SK-N-DZ (cell line): ENCODE measurements around the gene PCBP3. TPM values are rescaled to one million over a fixed set of nuclear protein-coding genes. Genes with fewer than 3 reads are reported as not detected.
"Not testable (repeated sequence)": the region's sequence is repeated elsewhere in the genome, so short reads cannot be mapped to it uniquely, and the experiment has no call there.

Experiments used
- DNase-seq: peaks from one replicate; pipeline ENCODE4 v3.0.0-alpha.2; 2015; ENCODE audit warnings: low spot score
- polyA plus RNA-seq, 2 experiments: library from polyadenylated mRNA; depleted of rRNA; stranded (reverse); fragments of >200 nt; gene quantifications; 2 replicates each; pipeline ENCODE4 v1.2.3, GENCODE V29; 2014

PCBP3 gene
- 9.5 and 10.4 TPM in 2 replicates for polyA plus RNA-seq (2014; cell fraction: cytosol; rRNA removed)
- polyA plus RNA-seq (2014; cell fraction: nucleus; rRNA removed): 10.2 and 11.6 TPM in 2 replicates

DNA sequence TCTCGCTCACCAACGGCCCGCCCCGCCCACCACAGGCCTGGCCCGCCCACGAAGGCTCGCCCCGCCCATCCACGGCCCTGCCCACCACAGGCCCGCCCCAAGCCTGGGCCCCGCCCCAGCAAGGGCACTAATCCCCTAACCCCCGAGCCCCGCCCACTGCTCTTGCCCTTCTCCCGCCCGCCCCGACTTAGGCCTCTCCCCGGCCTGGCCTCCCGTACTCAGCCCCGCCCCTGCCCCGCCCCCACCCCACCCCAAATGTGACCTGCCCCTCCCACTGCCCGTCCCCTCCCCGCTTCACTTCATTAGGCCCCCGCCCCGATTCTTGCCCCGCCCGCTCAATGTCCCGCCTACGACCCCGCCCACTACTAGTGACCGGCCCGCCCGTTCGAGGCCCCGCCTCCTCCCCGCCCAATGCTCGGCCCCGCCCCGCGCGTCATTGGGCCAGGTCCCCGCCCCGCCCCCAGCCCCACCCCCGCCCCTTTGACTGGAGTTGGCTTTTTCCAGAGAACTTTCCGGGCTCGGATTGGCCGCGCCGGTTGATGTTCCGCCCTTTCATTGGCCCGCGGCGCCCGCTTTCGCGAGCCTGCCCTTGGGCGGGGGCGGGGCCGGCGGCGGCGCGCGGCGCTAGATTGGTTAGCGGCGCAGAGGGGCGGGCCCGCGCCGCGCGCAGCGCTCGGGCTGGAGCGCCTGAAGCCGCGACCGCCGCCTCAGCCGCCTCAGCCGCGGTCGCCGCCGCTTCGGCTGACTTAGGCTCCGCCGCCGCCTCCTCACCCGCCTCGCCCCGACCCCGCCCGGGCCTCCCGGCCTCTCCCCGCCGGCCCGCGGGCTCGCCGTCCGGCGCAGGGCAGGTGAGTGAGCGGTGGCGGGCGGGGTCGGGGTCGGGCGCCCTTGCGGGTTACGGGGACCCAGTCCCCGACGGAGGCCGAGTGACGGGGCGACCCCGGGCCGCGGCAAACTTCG lies at the start of gene PCBP3:
TSS of gene PCBP3 (plus strand) at position 705 of the 960 bp plus-strand sequence. CDS start 206,361 bp downstream, outside the sequence.
- peak; percentile 86 for DNase-seq

- no peak for DNase-seq
These were observed 48.6 kb upstream of the PCBP3 start for GRCh38 chr21:45594721-45595489.

- no peak for DNase-seq
These were observed 47.8 kb upstream of the PCBP3 start for GRCh38 chr21:45595574-45596295.

- peak; percentile 73 for DNase-seq
These were observed 46.7 kb upstream of the PCBP3 start for GRCh38 chr21:45596704-45597318.

DNA sequence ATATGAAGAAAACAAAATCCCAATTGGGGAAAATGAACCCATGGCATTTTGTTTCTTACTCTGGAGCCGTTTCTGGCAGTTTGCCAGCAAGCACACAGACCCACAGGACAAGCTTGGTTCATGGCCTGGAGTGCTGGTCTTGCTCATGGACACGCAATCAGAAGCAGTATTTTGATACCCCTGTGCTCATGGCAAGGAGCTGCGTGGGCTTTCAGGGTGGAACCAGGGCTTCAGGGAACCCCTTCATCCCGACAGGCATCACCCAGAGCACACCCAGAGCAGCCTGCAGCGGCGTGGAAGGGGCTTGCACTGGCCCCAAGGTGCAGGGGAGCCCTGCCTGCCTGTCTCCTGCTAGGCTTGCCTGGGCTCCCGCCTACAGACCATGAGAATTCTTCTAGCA lies 45.4 kb upstream of the PCBP3 start:
- no peak for DNase-seq

GRCh38 chr21:45598666-45599065 lies 44.9 kb upstream of the PCBP3 start:
- DNase-seq: no peak

DNA sequence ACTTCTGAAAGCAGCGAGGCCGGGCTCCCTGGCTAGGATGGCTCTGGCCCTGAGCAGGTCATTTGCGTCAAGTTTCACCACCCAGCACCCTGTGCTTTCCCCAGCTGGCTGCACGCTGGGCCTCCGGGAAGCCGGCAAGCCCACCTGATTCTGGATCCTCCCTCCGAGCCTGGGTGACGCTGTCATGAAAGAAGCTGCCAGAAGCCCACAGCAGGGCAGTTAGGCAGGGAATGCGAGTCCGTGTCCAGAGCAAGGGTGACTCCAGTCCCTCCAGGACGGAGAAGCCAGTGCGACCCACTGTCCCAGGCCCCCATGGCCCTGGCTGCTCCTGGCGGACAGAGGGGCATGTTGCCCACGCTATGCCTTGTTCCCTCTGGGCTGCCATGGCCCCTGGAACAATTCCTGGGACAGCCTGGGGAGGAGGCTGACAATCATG lies 44.4 kb upstream of the PCBP3 start:
- DNase-seq: no peak

DNA sequence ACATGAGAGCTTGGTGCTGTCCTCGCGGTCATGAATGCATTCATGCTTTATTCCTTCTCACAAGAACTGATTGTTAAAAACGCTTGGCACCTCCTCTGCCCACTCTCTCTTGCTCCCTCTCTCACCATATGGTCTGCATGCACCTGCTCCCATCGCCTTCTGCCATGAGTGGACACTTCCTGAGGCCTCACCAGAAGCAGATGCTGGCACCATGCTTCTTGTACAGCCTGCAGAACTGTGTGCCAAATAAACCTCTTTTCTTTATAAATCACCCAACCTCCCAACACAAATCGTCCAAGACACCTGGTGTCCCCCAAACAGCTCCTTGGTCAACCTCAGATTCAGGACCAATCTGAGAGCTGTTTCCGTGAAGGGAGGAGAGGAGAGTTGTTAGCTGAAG lies 43.3 kb upstream of the PCBP3 start:
- no peak for DNase-seq

GRCh38 chr21:45601551-45601950 lies 42.0 kb upstream of the PCBP3 start:
- DNase-seq: no peak

DNA sequence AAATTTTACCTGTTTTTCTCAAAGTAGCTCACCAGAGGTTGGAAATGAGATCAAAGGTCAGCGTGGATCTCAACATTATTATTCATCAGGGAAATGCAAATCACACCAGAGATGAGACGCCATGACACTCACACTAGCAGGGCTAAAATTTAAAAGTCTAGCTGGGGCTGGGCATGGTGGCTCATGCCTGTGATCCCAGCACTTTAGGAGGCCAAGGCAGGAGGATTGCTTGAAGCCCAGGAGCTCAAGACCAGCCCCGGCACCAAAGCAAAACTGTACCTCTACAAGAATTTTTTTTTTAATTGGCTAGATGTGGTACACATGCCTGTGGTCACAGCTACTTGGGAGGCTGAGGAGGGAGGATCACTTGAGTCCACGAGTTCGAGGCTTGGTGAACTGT lies 41.4 kb upstream of the PCBP3 start:
- DNase-seq: no peak

DNA sequence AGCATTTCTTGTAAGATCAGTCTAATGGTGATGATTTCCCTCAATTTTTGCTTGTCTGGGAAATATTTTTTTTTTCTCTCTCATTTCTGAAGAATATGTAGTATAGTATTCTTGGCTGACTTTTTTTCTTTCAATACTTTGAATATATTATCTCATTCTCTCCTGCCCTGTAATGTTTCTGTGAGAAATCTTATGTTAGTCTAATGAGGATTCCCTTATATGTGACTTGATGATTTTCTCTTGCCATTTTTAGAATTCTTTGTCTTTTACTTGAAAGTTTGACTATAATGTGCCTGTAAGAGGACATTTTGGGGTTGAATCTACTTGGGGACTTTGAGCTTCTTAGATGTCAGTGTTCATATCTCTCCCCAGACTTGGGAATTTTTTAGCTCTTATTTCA lies 40.0 kb upstream of the PCBP3 start:
- DNase-seq: no peak

DNA sequence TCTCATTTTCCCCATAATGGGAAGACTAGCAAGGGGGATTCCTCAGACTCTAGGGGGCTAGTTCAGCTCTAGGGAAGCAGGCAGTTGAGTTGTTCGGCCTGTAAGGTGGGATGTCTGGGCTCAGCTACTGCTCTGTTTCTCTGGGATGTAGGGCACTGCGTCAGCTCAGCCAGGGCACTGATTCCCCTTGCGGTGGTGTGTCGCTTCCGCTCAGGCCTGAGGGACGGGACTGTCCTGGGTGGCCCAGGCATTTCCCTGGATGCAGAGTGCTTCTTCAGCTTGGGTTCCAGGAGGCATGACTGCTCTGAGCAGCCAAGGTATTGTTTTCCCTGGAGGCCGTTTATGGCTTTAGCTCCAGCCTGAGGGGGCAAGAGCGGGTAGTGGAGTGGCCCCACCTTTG lies 38.8 kb upstream of the PCBP3 start:
- not testable (repeated sequence) for DNase-seq

DNA sequence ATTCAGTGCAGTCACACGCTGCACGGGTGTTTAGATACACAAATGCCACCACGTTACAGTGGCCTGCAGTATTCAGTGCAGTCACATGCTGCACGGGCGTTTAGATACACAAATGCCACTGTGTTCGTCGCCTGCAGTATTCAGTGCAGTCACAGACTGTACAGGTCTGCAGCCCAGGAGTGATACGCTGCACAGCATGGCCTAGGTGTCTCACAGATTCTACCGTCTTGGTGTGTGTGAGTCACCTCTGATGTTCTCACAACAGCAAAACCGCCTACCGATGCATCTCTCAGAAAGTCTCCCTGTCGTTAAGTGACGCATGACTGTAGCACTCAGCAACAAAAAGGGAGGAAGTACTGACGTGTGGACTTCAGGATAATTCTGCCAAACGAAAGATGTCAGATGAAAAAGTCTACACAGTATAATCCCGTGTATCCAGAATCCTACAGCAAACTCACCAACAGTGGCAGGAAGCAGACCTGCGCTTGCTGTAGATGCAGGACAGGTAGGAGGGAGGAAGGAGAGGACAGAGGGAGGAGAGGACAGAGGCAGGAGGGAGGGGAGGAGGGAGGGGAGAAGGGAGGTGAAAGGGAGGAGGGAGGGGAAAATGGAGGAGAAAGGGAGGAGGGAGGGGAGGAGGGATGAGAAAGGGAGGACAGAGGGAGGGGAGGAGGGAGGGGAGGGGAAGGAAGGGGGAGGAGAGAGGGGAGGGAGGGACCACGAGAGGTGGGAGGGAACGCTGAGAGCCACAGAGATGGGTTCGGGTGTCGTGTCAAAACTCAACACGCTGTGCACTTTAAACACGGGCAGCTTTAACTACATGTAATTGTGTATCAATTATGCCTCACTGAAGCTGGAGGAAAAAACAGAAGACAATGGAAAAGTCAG lies 36.3 kb upstream of the PCBP3 start:
- DNase-seq: no peak

DNA sequence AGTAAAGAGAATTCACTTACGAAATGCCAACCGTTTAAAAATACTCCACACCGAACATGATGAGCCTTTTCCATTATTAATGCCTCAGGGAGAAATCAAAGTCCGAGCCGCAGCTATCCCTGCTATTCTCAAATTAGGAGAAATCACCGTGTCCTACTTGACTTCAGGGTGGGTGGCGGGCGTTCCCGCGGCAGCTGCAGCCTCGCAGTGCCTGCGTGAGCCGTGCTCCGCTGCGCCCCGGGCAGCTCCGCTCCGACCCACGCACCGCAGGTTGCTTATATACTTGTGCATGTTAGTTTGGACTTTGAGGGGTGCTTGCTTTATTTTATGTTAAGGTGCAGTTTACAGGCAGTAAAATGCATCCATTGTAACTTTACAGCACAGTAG lies 35.6 kb upstream of the PCBP3 start:
- DNase-seq: no peak

- DNase-seq: not testable (repeated sequence)
These were observed 34.6 kb upstream of the PCBP3 start for GRCh38 chr21:45608747-45609470.

GRCh38 chr21:45609616-45610015 lies 33.9 kb upstream of the PCBP3 start:
- not testable (repeated sequence) for DNase-seq

- no peak for DNase-seq
These were observed 32.2 kb upstream of the PCBP3 start for GRCh38 chr21:45611296-45611695.

DNA sequence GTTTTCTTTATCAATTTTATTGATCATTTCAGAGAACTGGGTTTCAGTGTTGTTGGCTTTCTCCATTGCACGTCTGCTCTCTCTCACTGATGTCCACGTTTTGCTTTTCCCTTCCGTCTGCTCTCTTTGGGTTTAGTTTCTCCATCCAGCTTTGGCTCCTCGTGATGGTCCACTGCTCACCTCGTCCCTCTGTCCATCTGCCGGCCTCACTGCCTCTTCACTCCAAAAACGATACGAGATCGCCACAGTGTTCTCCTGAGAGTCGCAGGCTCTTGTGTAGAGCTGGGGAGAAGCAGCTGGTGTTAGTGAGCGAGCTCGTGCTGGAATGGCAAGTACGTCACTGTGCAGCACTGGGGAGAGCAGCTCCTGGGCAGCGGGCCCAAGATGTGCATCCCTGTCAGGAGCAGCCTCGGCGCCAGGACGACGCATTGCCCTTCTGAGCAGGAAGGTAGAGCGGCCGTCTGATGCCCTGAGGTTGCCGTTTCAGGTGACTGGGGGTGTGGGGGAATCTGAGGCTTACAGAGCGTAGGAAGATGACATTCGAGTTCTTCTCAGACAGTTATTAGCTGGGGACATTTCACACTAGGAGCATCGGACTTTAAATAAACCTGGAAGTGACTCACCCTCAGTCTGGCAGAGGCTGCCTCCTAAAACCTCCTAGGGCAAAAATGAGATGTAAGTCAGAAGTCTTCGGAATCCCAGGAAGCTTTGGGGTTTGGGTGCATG lies 31.4 kb upstream of the PCBP3 start:
- DNase-seq: no peak

DNA sequence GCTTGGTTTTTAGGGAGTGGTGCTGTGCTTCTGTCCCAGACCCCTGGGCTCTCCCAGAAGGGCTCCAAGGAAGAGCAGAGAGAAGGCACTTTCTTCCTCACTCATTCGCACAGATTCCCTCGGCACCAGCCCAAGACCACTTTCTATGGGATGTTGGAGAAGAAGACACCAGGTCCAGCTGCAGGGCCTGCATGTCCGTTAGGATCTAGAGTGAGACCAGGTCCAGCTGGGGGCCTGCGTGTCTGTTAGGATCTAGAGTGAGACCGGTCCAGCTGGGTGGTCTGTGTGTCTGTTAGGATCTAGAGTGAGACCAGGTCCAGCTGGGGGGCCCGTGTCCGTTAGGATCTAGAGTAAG lies 30.9 kb upstream of the PCBP3 start:
- not testable (repeated sequence) for DNase-seq
